Muscle of back (tissue), 13 donors: ENCODE data around the gene ZNF367. TPM values are rescaled to one million over a fixed set of nuclear protein-coding genes. Genes with fewer than 3 reads are reported as not detected.

Experiments
- DNase-seq, 3 donors: peaks; one replicate each; pipeline versions ENCODE4 v3.0.0 to v3.0.0-alpha.2; 2013
- long read RNA-seq, 9 donors: transcript quantifications; one replicate each; lab custom pipeline, GENCODE V29; 2026
- polyA plus RNA-seq, 10 donors: library from polyadenylated mRNA; unstranded; fragments of 120-200 nt; gene quantifications; one replicate each; pipeline ENCODE4 v1.2.1, GENCODE V29; 2013; ENCODE audit not compliant: insufficient read length in 10 of 10

ZNF367 gene
- polyA plus RNA-seq = 10 to 100 TPM in 1 of 10 donors, 1 to 10 TPM in 9; 5.9 to 12.4 (median 7.9) TPM
- long read RNA-seq, donor 1, partial matches to known transcripts = 0 of 1 reads
- long read RNA-seq, donor 1, other reads (novel, unspliced or antisense) = 0 of 1 reads
- long read RNA-seq, donor 2, partial matches to known transcripts = 0 of 1 reads
- long read RNA-seq, donor 2, other reads (novel, unspliced or antisense) = 0 of 1 reads
- long read RNA-seq, donor 3 = 0 reads
- long read RNA-seq, donor 4, partial matches to known transcripts = 0 of 1 reads
- long read RNA-seq, donor 4, other reads (novel, unspliced or antisense) = 0 of 1 reads
- long read RNA-seq, donor 5, partial matches to known transcripts = 0 of 2 reads
- long read RNA-seq, donor 5, other reads (novel, unspliced or antisense) = 0 of 2 reads
- long read RNA-seq, donor 6, partial matches to known transcripts = 0 of 1 reads
- long read RNA-seq, donor 6, other reads (novel, unspliced or antisense) = 0 of 1 reads
- long read RNA-seq, donor 7, partial matches to known transcripts = 0 of 1 reads
- long read RNA-seq, donor 7, other reads (novel, unspliced or antisense) = 0 of 1 reads
- long read RNA-seq, donor 8, partial matches to known transcripts = 0 of 3 reads
- long read RNA-seq, donor 8, other reads (novel, unspliced or antisense) = 0 of 3 reads
- long read RNA-seq, donor 9 = 0 reads

GRCh38 chr9:96418083-96418919 lies at the start of gene ZNF367:
Gene ZNF367, minus strand, starts transcription at chr9:96418370. Its CDS starts 338 bp downstream, at chr9:96418032.
- DNase-seq = peak; percentile 97 to 99 (median 98)

- DNase-seq = no peak
Measured at GRCh38 chr9:96467784-96468183, 49.6 kb upstream of the ZNF367 start.

GRCh38 chr9:96464426-96464825 lies 46.3 kb upstream of the ZNF367 start:
- no peak for DNase-seq

GRCh38 chr9:96462541-96462940 lies 44.4 kb upstream of the ZNF367 start:
- no peak for DNase-seq

GRCh38 chr9:96461336-96461735 lies 43.2 kb upstream of the ZNF367 start:
- peak in 1 of 3 donors; percentile 15 for DNase-seq

- peak in 2 of 3 donors; percentile 7 to 23 for DNase-seq
Measured at GRCh38 chr9:96460882-96461281, 42.7 kb upstream of the ZNF367 start.

- DNase-seq = peak in 2 of 3 donors; percentile 43 to 45
Measured at GRCh38 chr9:96460470-96460869, 42.3 kb upstream of the ZNF367 start.

GRCh38 chr9:96459268-96460007 lies 41.3 kb upstream of the ZNF367 start:
- DNase-seq = no peak

- no peak for DNase-seq
Measured at GRCh38 chr9:96458226-96458625, 40.1 kb upstream of the ZNF367 start.

- peak in 1 of 3 donors; percentile 15 for DNase-seq
Measured at GRCh38 chr9:96457266-96457665, 39.1 kb upstream of the ZNF367 start.

GRCh38 chr9:96453625-96454024 lies 35.5 kb upstream of the ZNF367 start:
- DNase-seq = peak in 2 of 3 donors; percentile 37 to 52

- peak in 2 of 3 donors; percentile 24 to 54 for DNase-seq
Measured at GRCh38 chr9:96450613-96451528, 32.7 kb upstream of the ZNF367 start.

GRCh38 chr9:96449845-96450612 lies 31.9 kb upstream of the ZNF367 start, which contains the start of gene HABP4:
Gene HABP4, plus strand, starts transcription at chr9:96450169. Its CDS starts 111 bp downstream, at chr9:96450280.
- peak; percentile 96 to 98 (median 96) for DNase-seq

- DNase-seq = no peak
Measured at GRCh38 chr9:96449523-96449844, 31.3 kb upstream of the ZNF367 start.

- no peak for DNase-seq
Measured at GRCh38 chr9:96448546-96449170, 30.5 kb upstream of the ZNF367 start.

GRCh38 chr9:96447406-96447805 lies 29.2 kb upstream of the ZNF367 start:
- no peak for DNase-seq

- no peak for DNase-seq
Measured at GRCh38 chr9:96442491-96442890, 24.3 kb upstream of the ZNF367 start.

- DNase-seq = no peak
Measured at GRCh38 chr9:96441798-96442445, 23.8 kb upstream of the ZNF367 start.
